ENCODE measurements around the gene CCL20. TPM values are rescaled to one million over a fixed set of nuclear protein-coding genes. Genes with fewer than 3 reads are reported as not detected.
A peak's percentile ranks its signal among the peaks of the same experiment; 100 is the strongest.

CCL20 gene
- total and polyA plus RNA-seq, 2 donors (not counting 3 experiments of a cell fraction or from before 2014, with no cell fraction given): 0.32 TPM; not detected in 1

DNA sequence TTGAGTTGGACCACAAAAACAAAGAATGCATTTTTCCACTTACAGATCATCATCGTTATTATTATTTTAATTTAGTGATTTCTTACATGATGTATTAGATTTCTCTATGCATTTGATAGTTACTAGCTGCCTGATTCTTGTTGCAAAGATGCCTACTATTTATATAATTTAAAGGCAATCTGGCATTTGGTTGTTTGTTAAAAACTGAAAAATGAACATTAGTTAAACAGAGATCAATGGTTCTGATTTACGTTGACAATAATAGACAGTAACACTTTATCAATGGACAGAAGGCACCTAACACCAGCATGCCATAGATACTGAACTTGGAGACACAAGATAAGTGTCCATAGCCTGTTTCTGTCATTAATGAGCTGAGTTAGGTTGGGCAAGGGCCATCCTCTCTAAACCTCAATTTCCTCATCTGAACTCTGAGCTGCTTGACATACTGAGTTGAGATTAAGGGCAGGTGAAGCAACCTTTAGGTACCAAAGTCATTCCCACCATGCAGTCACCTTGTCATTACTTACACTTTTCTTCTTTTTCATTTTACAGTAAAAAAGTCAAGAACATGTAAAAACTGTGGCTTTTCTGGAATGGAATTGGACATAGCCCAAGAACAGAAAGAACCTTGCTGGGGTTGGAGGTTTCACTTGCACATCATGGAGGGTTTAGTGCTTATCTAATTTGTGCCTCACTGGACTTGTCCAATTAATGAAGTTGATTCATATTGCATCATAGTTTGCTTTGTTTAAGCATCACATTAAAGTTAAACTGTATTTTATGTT lies 3.1 kb downstream of the CCL20 start:
- dilution Hi-C loops (cut with MboI; ENCODE audit: extremely low pct_ligation_motif_present, low sequenced_read_pairs): no loop called here
- H3K36me3 ChIP-seq (ENCODE audit: control insufficient read depth in 2 of 2, extremely low read depth in 1 of 2, insufficient read depth in 2 of 2, low read length in 2 of 2): no peaks in the 10 kb centered on the region
- peak overlapping the region; percentile 79 for H3K4me2 ChIP-seq (ENCODE audit: insufficient read depth, low read length)
- H2AFZ ChIP-seq (ENCODE audit: low read depth, low read length): no peak overlapping the region
- BruUV-seq (replicated peaks): no TSS peak
- H3K9me3 ChIP-seq (replicated peaks; ENCODE audit: control insufficient read depth, insufficient read depth, low read length): no peaks in the 10 kb centered on the region
- intact Hi-C loops (cut with micrococcal nuclease): loop anchor here (5.0 to 10.0 kb wide), 2 partner anchors 979 to 1628 kb away; partner anchors contain the start of gene RHBDD1
- DNase-seq (ENCODE audit: low read depth, low spot score): no peak
- no peaks in the 10 kb centered on the region for H3K9me1 ChIP-seq (replicated peaks; ENCODE audit: control insufficient read depth, extremely low read depth, insufficient read depth, low read length)
- no peaks in the 10 kb centered on the region for H4K20me1 ChIP-seq (replicated peaks; ENCODE audit: control insufficient read depth, extremely low read depth, insufficient read depth, low read length)
- ChIA-PET CTCF (interaction anchor here (1.1 to 3.1 kb wide), 4 partner anchors 12 to 51 kb away, joined by 4 to 24 read pairs (median 4); no protein-coding TSS in a partner anchor), POLR2A (no interaction called here)
- peak overlapping the region in 1 of 3 experiments; percentile 68 for H3K4me3 ChIP-seq (replicated peaks in 1 of 3; ENCODE audit: insufficient read depth in 1 of 3, low read depth in 1 of 3, low read length in 3 of 3)
- FAIRE-seq: peak; percentile 54
- TF ChIP-seq MAX (IDR thresholded peaks at IDR 0.05; ENCODE audit: insufficient read depth, insufficient read length) (no peak), MYC (IDR thresholded peaks at IDR 0.05; ENCODE audit: low read depth, low read length) (no peak), POLR2A (IDR thresholded peaks at IDR 0.05; ENCODE audit: low read depth, low read length) (no peak), POLR2AphosphoS5 (IDR thresholded peaks at IDR 0.05; ENCODE audit: insufficient read depth, low read depth, low read length) (peak; percentile 13), EZH2 (IDR thresholded peaks at IDR 0.05; ENCODE audit: borderline replicate concordance, low read depth, low read length, severe bottlenecking) (no peak)
- H3K27ac ChIP-seq (ENCODE audit: insufficient read depth, low read depth, low read length): peak overlapping the region; percentile 98
- H3K9ac ChIP-seq (replicated peaks; ENCODE audit: extremely low read depth, insufficient read depth, low read length): peak overlapping the region; percentile 75
- peaks cover 2% of the 10 kb centered on the region for H3K79me2 ChIP-seq (ENCODE audit: control insufficient read depth, insufficient read depth, low read length)
- peaks cover 36% of the 10 kb centered on the region for H3K4me1 ChIP-seq (ENCODE audit: control insufficient read depth, extremely low read depth, insufficient read depth, low read length)
- H3K27me3 ChIP-seq (ENCODE audit: control insufficient read depth in 2 of 2, insufficient read depth in 2 of 2, low read length in 2 of 2): no peaks in the 10 kb centered on the region

- no peak overlapping the region for H2AFZ ChIP-seq (ENCODE audit: low read depth, low read length)
- no TSS peak for BruUV-seq (replicated peaks)
- intact Hi-C loops (cut with micrococcal nuclease) (loop anchor here (5.0 to 10.0 kb wide), 2 partner anchors 980 to 1627 kb away; partner anchors contain the start of gene RHBDD1), dilution Hi-C loops (cut with MboI; ENCODE audit: extremely low pct_ligation_motif_present, low sequenced_read_pairs) (no loop called here)
- H3K4me3 ChIP-seq (replicated peaks in 1 of 3; ENCODE audit: insufficient read depth in 1 of 3, low read depth in 1 of 3, low read length in 3 of 3): peak overlapping the region in 2 of 3 experiments; percentile 24 to 68
- H3K9ac ChIP-seq (replicated peaks; ENCODE audit: extremely low read depth, insufficient read depth, low read length): peak overlapping the region; percentile 75
- ChIA-PET CTCF (interaction anchor here (1.1 to 3.1 kb wide), 4 partner anchors 12 to 51 kb away, joined by 4 to 24 read pairs (median 4); no protein-coding TSS in a partner anchor), POLR2A (no interaction called here)
- peaks cover 2% of the 10 kb centered on the region for H3K79me2 ChIP-seq (ENCODE audit: control insufficient read depth, insufficient read depth, low read length)
- TF ChIP-seq MYC (IDR thresholded peaks at IDR 0.05; ENCODE audit: low read depth, low read length) (no peak), POLR2A (IDR thresholded peaks at IDR 0.05; ENCODE audit: low read depth, low read length) (no peak), JUN (IDR thresholded peaks at IDR 0.05; ENCODE audit: borderline replicate concordance, insufficient read depth, insufficient read length, low read depth) (no peak), GATA2 (IDR thresholded peaks at IDR 0.05; ENCODE audit: insufficient read depth, insufficient read length, low read depth, low read length) (no peak), MAX (IDR thresholded peaks at IDR 0.05; ENCODE audit: insufficient read depth, insufficient read length) (no peak), EZH2 (IDR thresholded peaks at IDR 0.05; ENCODE audit: borderline replicate concordance, low read depth, low read length, severe bottlenecking) (no peak), FOS (IDR thresholded peaks at IDR 0.05; ENCODE audit: borderline replicate concordance, insufficient read depth, low read length) (no peak), POLR2AphosphoS5 (IDR thresholded peaks at IDR 0.05; ENCODE audit: insufficient read depth, low read depth, low read length) (no peak)
- TF ChIP-seq, protein P1, sequence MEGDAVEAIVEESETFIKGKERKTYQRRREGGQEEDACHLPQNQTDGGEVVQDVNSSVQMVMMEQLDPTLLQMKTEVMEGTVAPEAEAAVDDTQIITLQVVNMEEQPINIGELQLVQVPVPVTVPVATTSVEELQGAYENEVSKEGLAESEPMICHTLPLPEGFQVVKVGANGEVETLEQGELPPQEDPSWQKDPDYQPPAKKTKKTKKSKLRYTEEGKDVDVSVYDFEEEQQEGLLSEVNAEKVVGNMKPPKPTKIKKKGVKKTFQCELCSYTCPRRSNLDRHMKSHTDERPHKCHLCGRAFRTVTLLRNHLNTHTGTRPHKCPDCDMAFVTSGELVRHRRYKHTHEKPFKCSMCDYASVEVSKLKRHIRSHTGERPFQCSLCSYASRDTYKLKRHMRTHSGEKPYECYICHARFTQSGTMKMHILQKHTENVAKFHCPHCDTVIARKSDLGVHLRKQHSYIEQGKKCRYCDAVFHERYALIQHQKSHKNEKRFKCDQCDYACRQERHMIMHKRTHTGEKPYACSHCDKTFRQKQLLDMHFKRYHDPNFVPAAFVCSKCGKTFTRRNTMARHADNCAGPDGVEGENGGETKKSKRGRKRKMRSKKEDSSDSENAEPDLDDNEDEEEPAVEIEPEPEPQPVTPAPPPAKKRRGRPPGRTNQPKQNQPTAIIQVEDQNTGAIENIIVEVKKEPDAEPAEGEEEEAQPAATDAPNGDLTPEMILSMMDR (IDR thresholded peaks at IDR 0.05; ENCODE audit: extremely low read depth in 1 of 2, insufficient read depth in 1 of 2, low read depth in 1 of 2, low read length in 2 of 2): no peak
- H3K27me3 ChIP-seq (ENCODE audit: control insufficient read depth in 2 of 2, insufficient read depth in 2 of 2, low read length in 2 of 2): no peaks in the 10 kb centered on the region
- no peaks in the 10 kb centered on the region for H3K9me3 ChIP-seq (replicated peaks; ENCODE audit: control insufficient read depth, insufficient read depth, low read length)
- H3K9me1 ChIP-seq (replicated peaks; ENCODE audit: control insufficient read depth, extremely low read depth, insufficient read depth, low read length): no peaks in the 10 kb centered on the region
- H3K36me3 ChIP-seq (ENCODE audit: control insufficient read depth in 2 of 2, extremely low read depth in 1 of 2, insufficient read depth in 2 of 2, low read length in 2 of 2): no peaks in the 10 kb centered on the region
- H3K4me1 ChIP-seq (ENCODE audit: control insufficient read depth, extremely low read depth, insufficient read depth, low read length): peaks cover 36% of the 10 kb centered on the region
- DNase-seq (ENCODE audit: low read depth, low spot score): no peak
- no peaks in the 10 kb centered on the region for H4K20me1 ChIP-seq (replicated peaks; ENCODE audit: control insufficient read depth, extremely low read depth, insufficient read depth, low read length)
- peak overlapping the region; percentile 79 for H3K4me2 ChIP-seq (ENCODE audit: insufficient read depth, low read length)
- FAIRE-seq: no peak
- peak overlapping the region; percentile 98 for H3K27ac ChIP-seq (ENCODE audit: insufficient read depth, low read depth, low read length)
These were observed 3.7 kb downstream of the CCL20 start for GRCh38 chr2:227817336-227817735.
